Activated CD4-positive, alpha-beta T cell treated with anti-CD3 and anti-CD28 coated beads for 36 hours (primary cell): ENCODE measurements around the gene CASP5. TPM values are rescaled to one million over a fixed set of nuclear protein-coding genes. Genes with fewer than 3 reads are reported as not detected.

Experiments used
- ATAC-seq: fragments of 200-7000 bp; cut with Tn5 transposase; one replicate; pipeline ENCODE4 v1.10.0; 2021; ENCODE audit warnings: mild to moderate bottlenecking, moderate library complexity
- CTCF ChIA-PET: fragments of 350-600 bp; sonication (Branson Sonifier 250); formaldehyde crosslinking; loops from one replicate; lab custom pipeline; 2021; ENCODE audit warnings: antibody characterized with exemption; lab: Charles Lee
- POLR2A ChIA-PET: fragments of 350-600 bp; sonication (Branson Sonifier 250); formaldehyde crosslinking; loops from one replicate; lab custom pipeline; 2021; ENCODE audit warnings: antibody characterized with exemption, inconsistent platforms; lab: Charles Lee
- DNase-seq: peaks from one replicate; pipeline ENCODE4 v3.0.0-alpha.2; 2020
- H3K27ac Mint-ChIP-seq: one replicate; pipeline ENCODE4 v1.8.0; 2021; ENCODE audit warnings: mixed read lengths
- H3K27me3 Mint-ChIP-seq: one replicate; pipeline ENCODE4 v1.8.0; 2021; ENCODE audit warnings: mixed read lengths
- H3K36me3 Mint-ChIP-seq: one replicate; pipeline ENCODE4 v1.8.0; 2021; ENCODE audit warnings: low read depth, mixed read lengths
- H3K4me1 Mint-ChIP-seq: one replicate; pipeline ENCODE4 v1.8.0; 2021; ENCODE audit warnings: mixed read lengths
- H3K4me3 Mint-ChIP-seq: one replicate; pipeline ENCODE4 v1.8.0; 2021; ENCODE audit warnings: mild to moderate bottlenecking, moderate library complexity, mixed read lengths
- H3K9me3 Mint-ChIP-seq: one replicate; pipeline ENCODE4 v1.8.0; 2021; ENCODE audit warnings: low read depth, mixed read lengths
- intact Hi-C, 2 experiments: fragments of 100-400 bp; cut with DNase I in 1 of 2; cut with micrococcal nuclease in 1 of 2; formaldehyde crosslinking; loops; one replicate each; pipeline versions ENCODE4 v1.14.2 to v1.15.1; 2022 to 2024; cut with DNase I, micrococcal nuclease
- total RNA-seq, 2 experiments: library from RNA; stranded (reverse); gene quantifications; one replicate each; pipeline ENCODE4 v1.2.3, GENCODE V29; 2021

Gene CASP5
- total RNA-seq, 2 experiments from 2014 or later = not detected

- peaks cover 43% of the 10 kb centered on the region for H3K4me1 Mint-ChIP-seq
- peaks cover 12% of the 10 kb centered on the region for H3K9me3 Mint-ChIP-seq
- H3K27ac Mint-ChIP-seq = no peak overlapping the region
- no peak overlapping the region for H3K4me3 Mint-ChIP-seq
- ChIA-PET CTCF (interaction anchor here (0.7 to 0.9 kb wide), 2 partner anchors 19 to 21 kb away, joined by 3 to 4 read pairs; no protein-coding TSS in a partner anchor), POLR2A (no interaction called here)
- H3K27me3 Mint-ChIP-seq = no peaks in the 10 kb centered on the region
- intact Hi-C loops = loop anchor here in 1 of 2 experiments (5.0 kb wide), 1 partner anchor 48 kb away; no protein-coding TSS in a partner anchor
- ATAC-seq = no peak
- no peak for DNase-seq
- peaks cover 42% of the 10 kb centered on the region for H3K36me3 Mint-ChIP-seq
These were observed 57.2 kb downstream of the CASP5 start for GRCh38 chr11:104965735-104966134.

- Mint-ChIP-seq H3K4me3 (no peak overlapping the region), H3K4me1 (peaks cover 52% of the 10 kb centered on the region), H3K27me3 (no peaks in the 10 kb centered on the region), H3K9me3 (peaks cover 12% of the 10 kb centered on the region), H3K27ac (no peak overlapping the region), H3K36me3 (peaks cover 45% of the 10 kb centered on the region)
- ChIA-PET CTCF (interaction anchor here (0.6 to 1.1 kb wide), 2 partner anchors 18 to 37 kb away, joined by 3 read pairs; no protein-coding TSS in a partner anchor), POLR2A (no interaction called here)
- ATAC-seq (no peak), DNase-seq (no peak)
- intact Hi-C loops = no loop called here
These were observed 58.7 kb downstream of the CASP5 start for GRCh38 chr11:104964247-104964646.

- ChIA-PET POLR2A (no interaction called here), CTCF (interaction anchor here (0.9 to 1.6 kb wide), 2 partner anchors 14 to 16 kb away, joined by 5 read pairs; no protein-coding TSS in a partner anchor)
These were observed 60.1 kb downstream of the CASP5 start for GRCh38 chr11:104962852-104963251.

GRCh38 chr11:104957280-104957679 lies 65.7 kb downstream of the CASP5 start:
- ChIA-PET POLR2A (no interaction called here), CTCF (interaction anchor here (1.2 kb wide), 1 partner anchor 29 kb away, joined by 4 read pairs; no protein-coding TSS in a partner anchor)
- ATAC-seq (no peak), DNase-seq (no peak)
- Mint-ChIP-seq H3K36me3 (peaks cover 42% of the 10 kb centered on the region), H3K9me3 (no peaks in the 10 kb centered on the region), H3K4me1 (peaks cover 56% of the 10 kb centered on the region), H3K27me3 (no peaks in the 10 kb centered on the region), H3K27ac (no peak overlapping the region), H3K4me3 (no peak overlapping the region)
- intact Hi-C loops = no loop called here

More at GRCh38 chr11:104962852-104963251, 60.1 kb downstream of the CASP5 start:
- Mint-ChIP-seq H3K27me3 (no peaks in the 10 kb centered on the region), H3K4me1 (peaks cover 62% of the 10 kb centered on the region), H3K9me3 (peaks cover 12% of the 10 kb centered on the region), H3K4me3 (no peak overlapping the region), H3K36me3 (peaks cover 50% of the 10 kb centered on the region), H3K27ac (no peak overlapping the region)
- intact Hi-C loops = no loop called here
- ATAC-seq (no peak), DNase-seq (no peak)

GRCh38 chr11:104956528-104956927 lies 66.4 kb downstream of the CASP5 start:
- peak; percentile 39 for ATAC-seq
- Mint-ChIP-seq H3K36me3 (peaks cover 41% of the 10 kb centered on the region), H3K27me3 (no peaks in the 10 kb centered on the region), H3K4me3 (no peak overlapping the region), H3K9me3 (no peaks in the 10 kb centered on the region), H3K4me1 (peaks cover 52% of the 10 kb centered on the region), H3K27ac (no peak overlapping the region)
- DNase-seq = no peak
- intact Hi-C loops = no loop called here
- ChIA-PET POLR2A (no interaction called here), CTCF (interaction anchor here (1.2 kb wide), 1 partner anchor 94 kb away, joined by 4 read pairs; no protein-coding TSS in a partner anchor)

- Mint-ChIP-seq H3K27me3 (no peaks in the 10 kb centered on the region), H3K9me3 (no peaks in the 10 kb centered on the region), H3K4me3 (no peak overlapping the region), H3K27ac (peak overlapping the region; percentile 37), H3K4me1 (peaks cover 10% of the 10 kb centered on the region), H3K36me3 (peaks cover 79% of the 10 kb centered on the region)
- intact Hi-C loops = loop anchor here in 1 of 2 experiments (2.0 kb wide), 2 partner anchors 54 to 916 kb away; no protein-coding TSS in a partner anchor
- DNase-seq (peak; percentile 32), ATAC-seq (peak; percentile 96)
- CTCF ChIA-PET = interaction anchor here (0.7 to 1.7 kb wide), 15 partner anchors 9 to 1130 kb away, joined by 3 to 6 read pairs (median 4); partner anchors contain the start of gene KBTBD3
- POLR2A ChIA-PET = no interaction called here
These were observed 76.1 kb downstream of the CASP5 start for GRCh38 chr11:104946907-104947306.

Other genes starting within 250 kb of the CASP5 start
- gene CASP12, start 124.7 kb downstream of the CASP5 start, total RNA-seq = not detected
- gene CASP4, start 54.6 kb downstream of the CASP5 start, total RNA-seq = 10 to 100 TPM; 48.8 to 59.1 TPM
- 10 to 100 TPM; 23.7 to 33.4 TPM for gene CASP1, start 12.0 kb upstream of the CASP5 start, total RNA-seq
- 10 to 100 TPM; 11.6 to 13.9 TPM for gene CARD16, start 22.2 kb upstream of the CASP5 start, total RNA-seq
- gene CARD18, start 116.6 kb upstream of the CASP5 start, total RNA-seq = not detected